Middle frontal gyrus (tissue), 1 donor: ENCODE data around the gene IL36A.

ENCODE experiments used
- DNase-seq: peaks from one replicate; pipeline ENCODE4 v3.0.0-alpha.2; 2015; ENCODE audit warnings: low spot score; ENCODE audit errors: extremely low spot score

IL36A gene

DNA sequence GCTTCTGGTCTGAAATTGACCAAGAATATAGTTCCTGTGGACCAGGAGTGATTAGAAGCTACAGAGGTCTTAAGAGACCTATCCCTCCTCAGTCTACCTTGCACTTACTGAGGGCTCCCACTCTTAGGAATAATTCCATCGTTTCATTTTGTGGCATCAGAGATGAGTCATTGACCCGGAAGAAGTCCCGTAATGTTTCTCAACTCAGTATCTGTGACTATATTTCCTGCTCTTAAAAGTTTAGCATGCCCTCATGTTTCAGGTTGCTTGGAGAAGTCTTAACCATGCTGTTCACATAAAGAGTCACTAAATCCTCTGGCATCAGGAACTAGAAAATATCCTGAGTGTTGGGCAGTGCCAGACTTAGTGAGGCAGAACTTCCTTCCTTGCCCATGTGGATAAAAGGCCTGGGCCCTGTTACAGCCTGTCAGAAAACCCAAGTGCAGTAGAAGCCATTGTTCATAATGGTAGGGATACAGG is at the start of gene IL36A:
Gene IL36A, plus strand, starts transcription at position 430 of the 480 bp plus-strand sequence. CDS start 413 bp downstream, outside the sequence.
- no peak for DNase-seq

DNA sequence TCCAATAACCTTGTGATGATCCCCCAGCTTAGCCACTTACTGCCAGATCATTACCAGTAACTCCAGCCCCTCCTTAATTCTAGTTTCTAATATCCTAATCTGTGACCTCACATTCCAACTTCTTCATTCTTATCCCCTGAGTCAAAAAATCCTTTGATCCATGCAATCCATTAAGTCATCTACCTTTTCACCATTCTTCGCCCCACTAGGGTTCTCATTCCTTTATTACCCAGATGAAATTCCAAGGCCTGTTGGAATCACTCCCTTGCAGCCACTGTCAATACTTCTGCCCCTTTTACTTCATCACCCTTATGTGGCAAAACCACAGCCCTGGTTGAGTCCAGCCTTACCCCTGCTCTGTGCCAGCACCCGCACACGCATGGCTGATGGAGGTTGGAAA is 47.7 kb upstream of the IL36A start:
- DNase-seq, result no peak

- no peak for DNase-seq
Measured at GRCh38 chr2:112958428-112959108, 46.7 kb upstream of the IL36A start.

DNA sequence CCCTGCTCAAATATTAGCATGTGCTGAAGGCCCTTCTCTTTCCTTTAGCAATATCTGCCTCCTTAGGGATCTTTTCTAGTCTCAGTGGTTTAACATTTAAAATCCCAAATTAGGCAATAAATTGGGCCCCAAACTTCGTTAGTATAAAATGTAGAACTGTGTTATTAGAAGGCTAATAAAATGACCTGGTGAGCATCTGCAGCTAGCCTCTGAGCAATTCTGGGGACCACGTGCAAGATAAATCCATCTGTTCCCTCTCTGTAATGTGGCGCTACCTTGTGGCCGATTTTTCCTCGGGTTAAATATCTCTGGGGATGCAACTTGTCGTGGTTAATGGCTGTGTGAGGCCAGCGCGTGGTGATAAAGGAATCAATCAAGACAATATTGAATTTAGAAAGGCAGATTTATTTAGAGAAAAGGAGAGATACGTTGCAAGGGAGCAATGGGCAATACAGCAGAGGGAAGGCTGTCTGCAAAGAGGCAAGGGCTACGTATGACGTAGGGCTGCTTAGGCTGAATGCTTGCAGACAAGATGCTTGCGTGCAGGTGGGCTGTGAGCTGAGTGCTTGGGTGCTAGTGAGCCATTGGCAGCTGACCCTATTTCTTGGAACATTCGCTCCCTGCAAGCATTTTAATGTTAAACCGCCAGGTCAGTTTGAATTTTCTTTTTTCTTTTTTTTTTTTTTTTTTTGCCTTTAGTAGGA is 46.0 kb upstream of the IL36A start:
- no peak for DNase-seq

GRCh38 chr2:112960230-112960825 is 44.9 kb upstream of the IL36A start:
- DNase-seq, result no peak

- no peak for DNase-seq
Measured at GRCh38 chr2:112962308-112963175, 42.7 kb upstream of the IL36A start.

- no peak for DNase-seq
Measured at GRCh38 chr2:112967023-112967422, 38.2 kb upstream of the IL36A start.

GRCh38 chr2:112972423-112973086 is 32.7 kb upstream of the IL36A start:
- DNase-seq, result no peak

GRCh38 chr2:112973156-112973555 is 32.1 kb upstream of the IL36A start:
- no peak for DNase-seq

- DNase-seq, result no peak
Measured at GRCh38 chr2:112977559-112978056, 27.7 kb upstream of the IL36A start, which contains the start of gene IL36G. TSS of gene IL36G (plus strand) at chr2:112978006. CDS start at chr2:112978639, 633 bp downstream.

DNA sequence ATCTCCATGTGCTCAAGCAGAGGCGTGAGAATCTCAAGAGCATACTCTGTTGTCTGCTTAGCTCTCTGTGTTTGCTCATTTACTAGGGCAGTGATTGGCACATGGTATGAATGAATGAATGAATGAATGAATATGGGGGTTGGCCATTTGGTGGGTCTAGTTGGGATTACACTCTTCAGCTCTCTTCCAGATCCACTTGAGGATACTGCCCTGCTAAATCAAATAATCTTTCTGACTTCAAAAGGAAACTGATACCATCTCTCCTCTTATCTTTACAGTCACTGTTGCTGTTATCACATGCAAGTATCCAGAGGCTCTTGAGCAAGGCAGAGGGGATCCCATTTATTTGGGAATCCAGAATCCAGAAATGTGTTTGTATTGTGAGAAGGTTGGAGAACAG is 25.5 kb upstream of the IL36A start:
- DNase-seq, result no peak

- no peak for DNase-seq
Measured at GRCh38 chr2:112980537-112980936, 24.7 kb upstream of the IL36A start.

DNA sequence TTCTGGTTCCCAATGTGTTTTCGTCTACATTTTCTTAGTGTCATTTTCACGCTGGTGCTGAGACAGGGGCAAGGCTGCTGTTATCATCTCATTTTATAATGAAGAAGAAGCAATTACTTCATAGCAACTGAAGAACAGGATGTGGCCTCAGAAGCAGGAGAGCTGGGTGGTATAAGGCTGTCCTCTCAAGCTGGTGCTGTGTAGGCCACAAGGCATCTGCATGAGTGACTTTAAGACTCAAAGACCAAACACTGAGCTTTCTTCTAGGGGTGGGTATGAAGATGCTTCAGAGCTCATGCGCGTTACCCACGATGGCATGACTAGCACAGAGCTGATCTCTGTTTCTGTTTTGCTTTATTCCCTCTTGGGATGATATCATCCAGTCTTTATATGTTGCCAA is 20.2 kb upstream of the IL36A start:
- no peak for DNase-seq

- no peak for DNase-seq
Measured at GRCh38 chr2:112989611-112990010, 15.6 kb upstream of the IL36A start.

DNA sequence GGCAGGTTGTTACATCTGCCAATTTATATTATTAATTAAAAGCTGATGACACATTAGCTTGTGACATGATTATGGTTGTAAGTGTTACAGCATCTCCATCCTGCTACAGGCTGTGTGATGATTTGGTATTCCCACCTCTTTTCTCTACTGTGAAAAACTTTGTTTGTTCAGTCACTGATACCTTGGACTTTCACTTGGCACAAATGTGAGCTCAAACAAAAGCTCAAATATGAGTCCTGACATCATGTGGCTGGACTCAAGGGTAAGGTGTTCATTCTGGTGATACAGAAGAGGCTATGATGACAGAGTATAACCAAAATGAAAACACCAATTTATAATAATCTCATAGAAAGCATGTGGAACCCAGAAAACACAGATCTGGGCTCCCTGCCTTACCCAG is 11.4 kb upstream of the IL36A start:
- DNase-seq, result no peak

- DNase-seq, result no peak
Measured at GRCh38 chr2:112994648-112995047, 10.6 kb upstream of the IL36A start.

DNA sequence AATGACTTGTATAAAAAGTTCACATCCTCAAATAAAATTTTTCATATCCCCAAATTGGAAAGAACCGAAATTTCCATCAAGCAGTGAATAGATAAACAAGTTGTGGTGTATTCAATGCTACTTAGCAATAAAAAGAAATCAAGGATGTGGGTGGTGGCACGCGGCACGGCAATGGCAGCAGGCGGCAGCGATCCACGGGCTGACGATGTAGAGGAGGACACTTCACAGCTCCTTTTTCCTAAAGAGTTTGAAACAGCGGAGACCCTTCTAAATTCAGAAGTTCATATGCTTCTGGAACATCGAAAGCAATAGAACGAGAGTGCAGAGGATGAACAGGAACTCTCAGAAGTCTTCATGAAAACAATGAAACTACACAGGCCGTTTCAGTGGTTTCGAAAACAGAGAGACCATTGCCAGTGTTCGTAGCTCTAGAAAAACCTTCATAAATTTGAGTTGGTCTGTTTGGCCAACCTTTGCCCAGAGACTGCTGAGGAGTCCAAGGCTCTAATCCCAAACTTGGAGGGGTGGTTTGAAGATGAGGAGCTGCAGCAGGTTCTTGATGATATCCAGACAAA is 9.8 kb upstream of the IL36A start:
- no peak for DNase-seq

- DNase-seq, result no peak
Measured at GRCh38 chr2:112996635-112997034, 8.6 kb upstream of the IL36A start.

GRCh38 chr2:112997151-112997550 is 8.1 kb upstream of the IL36A start:
- DNase-seq, result no peak

GRCh38 chr2:113000436-113000835 is 4.8 kb upstream of the IL36A start:
- DNase-seq, result no peak
